Measurements from ENCODE around the gene AMOTL1. TPM values are rescaled to one million over a fixed set of nuclear protein-coding genes. Genes with fewer than 3 reads are reported as not detected.

The AMOTL1 gene
- total and polyA plus RNA-seq, 2 of the 8 experiments (the other 6 are each of a cell fraction or from before 2014, with no cell fraction given) = 9.0 to 27.6 TPM

- no peak overlapping the region for H3K4me3 ChIP-seq (ENCODE audit: extremely low read depth in 1 of 4, insufficient read depth in 2 of 4, low read depth in 3 of 4, low read length in 4 of 4)
- H2BK5ac ChIP-seq (ENCODE audit: low read depth, low read length) = no peak overlapping the region
- no peak overlapping the region for H3K56ac ChIP-seq (replicated peaks; ENCODE audit: insufficient read length, low read depth, low read length)
- H2AFZ ChIP-seq (ENCODE audit: low read length) = no peak overlapping the region
- WGBS, 2 experiments (ENCODE audit: extremely low coverage in 1 of 2, insufficient coverage in 1 of 2, insufficient read length in 1 of 2, insufficient replicate concordance in 2 of 2, low coverage in 1 of 2, low lambda C conversion rate in 2 of 2, missing lambda C conversion rate in 1 of 2) = 92% methylated on average over 5 of the region's 5 CpGs; no CpG with 5 or more reads in 1 of the 2 experiments
- no peak overlapping the region for H2BK12ac ChIP-seq (ENCODE audit: low read depth, low read length)
- no peaks in the 10 kb centered on the region for H3K27me3 ChIP-seq (replicated peaks in 1 of 4; ENCODE audit: control insufficient read depth in 3 of 4, extremely low read depth in 1 of 4, insufficient read depth in 3 of 4, low read length in 3 of 4)
- FAIRE-seq (no peak), DNase-seq (ENCODE audit: low read depth in 1 of 2, low spot score in 2 of 2) (no peak)
- H4K8ac ChIP-seq (ENCODE audit: extremely low read depth, insufficient read depth, low read length) = no peak overlapping the region
- no peak overlapping the region for H2BK20ac ChIP-seq (ENCODE audit: low read length)
- POLR2A ChIA-PET (ENCODE audit: partially characterized antibody) = no interaction called here
- no peak overlapping the region for H3K4ac ChIP-seq (replicated peaks; ENCODE audit: insufficient read length, low read depth, low read length)
- no peak overlapping the region for H3K23ac ChIP-seq (ENCODE audit: insufficient read length)
- no peak overlapping the region for H2BK120ac ChIP-seq (replicated peaks; ENCODE audit: low read depth, low read length)
- H4K5ac ChIP-seq (ENCODE audit: insufficient read length, low read depth, low read length) = no peak overlapping the region
- no peaks in the 10 kb centered on the region for H3K9me3 ChIP-seq (ENCODE audit: insufficient read depth in 2 of 2, low read depth in 1 of 2, low read length in 1 of 2)
- H2BK15ac ChIP-seq (ENCODE audit: low read length) = no peak overlapping the region
- peaks cover 0 to 5% (median 2%) of the 10 kb centered on the region in 4 experiments; a peak in 2 of 7 replicates for H3K4me1 ChIP-seq (replicated peaks in 1 of 4; ENCODE audit: control insufficient read depth in 3 of 4, insufficient read depth in 4 of 4, low read length in 3 of 4)
- no peaks in the 10 kb centered on the region for H3K36me3 ChIP-seq (ENCODE audit: control insufficient read depth in 2 of 4, insufficient read depth in 4 of 4, low read length in 3 of 4)
- no peak overlapping the region for H2AK5ac ChIP-seq (ENCODE audit: low read depth, low read length)
- peaks cover 9% of the 10 kb centered on the region; the same call in 1 of the 2 replicates for H3K79me1 ChIP-seq (ENCODE audit: low read depth, low read length)
- H3K18ac ChIP-seq (ENCODE audit: extremely low read depth, low read length) = 0 out of 2 replicates have a peak overlapping the region, but pooled peaks have one; percentile 17
- no peak overlapping the region for H4K91ac ChIP-seq (replicated peaks; ENCODE audit: insufficient read length, low read length)
- CTCF ChIA-PET (ENCODE audit: partially characterized antibody) = interaction anchor here (0.7 to 7.0 kb wide), 12 partner anchors 11 to 181 kb away, joined by 3 to 44 read pairs (median 4); partner anchors contain the start of gene AMOTL1
- no peaks in the 10 kb centered on the region for H3K23me2 ChIP-seq (ENCODE audit: low read depth, low read length)
- H4K20me1 ChIP-seq (replicated peaks in 1 of 2; ENCODE audit: control insufficient read depth in 1 of 2, insufficient read depth in 2 of 2, low read length in 2 of 2) = peaks cover 2 to 10% of the 10 kb centered on the region in 2 experiments
- no peak overlapping the region for H3K27ac ChIP-seq (ENCODE audit: low read depth, low read length)
- peaks cover 0 to 85% of the 10 kb centered on the region in 2 experiments; a peak in 3 of 4 replicates for H3K79me2 ChIP-seq (ENCODE audit: control insufficient read depth in 1 of 2, insufficient read depth in 2 of 2, low read length in 2 of 2)
- H3K4me2 ChIP-seq (ENCODE audit: insufficient read depth in 1 of 2, low read depth in 2 of 2, low read length in 2 of 2) = no peak overlapping the region
- no peak overlapping the region for H3K14ac ChIP-seq (ENCODE audit: insufficient read length)
- no peak overlapping the region for H3K9ac ChIP-seq (replicated peaks in 1 of 4; ENCODE audit: extremely low read depth in 1 of 4, low read depth in 3 of 4, low read length in 3 of 4)
Measured at GRCh38 chr11:94787801-94788200, 19.6 kb downstream of the AMOTL1 start.
